Upper lobe of right lung (tissue), 1 donor: Measurements from ENCODE around the gene SALL2. TPM values are rescaled to one million over a fixed set of nuclear protein-coding genes. Genes with fewer than 3 reads are reported as not detected.

Source experiments
- ATAC-seq: fragments of 200-7000 bp; cut with Tn5 transposase; one replicate; pipeline ENCODE4 v1.9.1; 2020; ENCODE audit warnings: mild to moderate bottlenecking, moderate library complexity
- DNase-seq: peaks from one replicate; pipeline ENCODE4 v3.0.0-alpha.2; 2020
- H3K27ac ChIP-seq: fragments of 200-600 bp; one replicate; pipeline ENCODE4 v1.8.0; 2022
- H3K27me3 ChIP-seq: fragments of 200-600 bp; one replicate; pipeline ENCODE4 v1.8.0; 2022; ENCODE audit warnings: mild to moderate bottlenecking
- H3K36me3 ChIP-seq: fragments of 200-600 bp; one replicate; pipeline ENCODE4 v1.8.0; 2022
- H3K4me1 ChIP-seq: fragments of 200-600 bp; one replicate; pipeline ENCODE4 v1.8.0; 2022
- H3K4me3 ChIP-seq: fragments of 200-600 bp; one replicate; pipeline ENCODE4 v1.8.0; 2022; ENCODE audit warnings: mild to moderate bottlenecking
- H3K9me3 ChIP-seq: fragments of 200-600 bp; one replicate; pipeline ENCODE4 v1.8.0; 2022
- CTCF ChIP-seq: fragments of 200-600 bp; IDR thresholded peaks from one replicate; pipeline ENCODE4 v1.8.0; 2022; ENCODE audit warnings: antibody characterized with exemption
- intact Hi-C: fragments of 100-400 bp; cut with DNase I; formaldehyde crosslinking; loops from one replicate; pipeline ENCODE4 v1.11.0; 2022
- total RNA-seq: library from RNA; stranded (reverse); fragmentation: NEBNext Ultra II Directional; extraction: Animal tissue kit (Norgen Biotek cat#: 25700); gene quantifications from one replicate; pipeline ENCODE4 v1.2.1, GENCODE V29; 2021
- donor health status: DM: no; HTN: yes; CAD: no; lungs with severe emphysema.

SALL2 gene
- total RNA-seq, 1 donor from 2014 or later, result 8.1 TPM

GRCh38 chr14:21518725-21519124, 7.4 kb downstream of the SALL2 start:
- Histone ChIP-seq H3K4me3 (no peak overlapping the region), H3K27me3 (no peaks in the 10 kb centered on the region), H3K9me3 (no peaks in the 10 kb centered on the region), H3K27ac (no peak overlapping the region), H3K36me3 (no peaks in the 10 kb centered on the region), H3K4me1 (no peaks in the 10 kb centered on the region)
- ATAC-seq, result no peak
- intact Hi-C loops, result no loop called here
- no peak for DNase-seq
- TF ChIP-seq CTCF, result no peak

- intact Hi-C loops, result no loop called here
- no peaks in the 10 kb centered on the region for H3K36me3 ChIP-seq
- DNase-seq, result no peak
- H3K4me3 ChIP-seq, result no peak overlapping the region
- peaks cover 16% of the 10 kb centered on the region for H3K4me1 ChIP-seq
- no peak overlapping the region for H3K27ac ChIP-seq
- no peaks in the 10 kb centered on the region for H3K27me3 ChIP-seq
- H3K9me3 ChIP-seq, result no peaks in the 10 kb centered on the region
- TF ChIP-seq CTCF, result no peak
- ATAC-seq, result no peak
Measured at GRCh38 chr14:21514341-21514740, 11.8 kb downstream of the SALL2 start.

- no peaks in the 10 kb centered on the region for H3K27me3 ChIP-seq
- peaks cover 22% of the 10 kb centered on the region for H3K4me1 ChIP-seq
- H3K27ac ChIP-seq, result peak within 1 kb of the TSS; percentile 91
- peaks cover 10% of the 10 kb centered on the region for H3K36me3 ChIP-seq
- peak within 1 kb of the TSS; percentile 97 for H3K4me3 ChIP-seq
- intact Hi-C loops, result no loop called here
- DNase-seq (peak; percentile 97), ATAC-seq (peak; percentile 99)
- no peaks in the 10 kb centered on the region for H3K9me3 ChIP-seq
- TF ChIP-seq CTCF, result no peak
Measured at GRCh38 chr14:21510735-21511657, 15.2 kb downstream of the SALL2 start, which contains the start of gene METTL3. Gene METTL3, minus strand, starts transcription at chr14:21511340. Its CDS starts 117 bp downstream, at chr14:21511223.

- H3K9me3 ChIP-seq, result no peaks in the 10 kb centered on the region
- H3K4me1 ChIP-seq, result peaks cover 33% of the 10 kb centered on the region
- H3K27me3 ChIP-seq, result no peaks in the 10 kb centered on the region
- H3K4me3 ChIP-seq, result peak overlapping the region; percentile 97
- DNase-seq, result no peak
- intact Hi-C loops, result no loop called here
- TF ChIP-seq CTCF, result no peak
- no peak for ATAC-seq
- no peak overlapping the region for H3K27ac ChIP-seq
- H3K36me3 ChIP-seq, result peaks cover 10% of the 10 kb centered on the region
Measured at GRCh38 chr14:21509432-21510143, 16.6 kb downstream of the SALL2 start.

GRCh38 chr14:21506557-21506956, 19.6 kb downstream of the SALL2 start:
- intact Hi-C loops, result no loop called here
- H3K27ac ChIP-seq, result no peak overlapping the region
- no peaks in the 10 kb centered on the region for H3K9me3 ChIP-seq
- no peak for TF ChIP-seq CTCF
- no peak for DNase-seq
- no peak for ATAC-seq
- H3K4me3 ChIP-seq, result no peak overlapping the region
- H3K36me3 ChIP-seq, result peaks cover 34% of the 10 kb centered on the region
- H3K4me1 ChIP-seq, result peaks cover 31% of the 10 kb centered on the region
- no peaks in the 10 kb centered on the region for H3K27me3 ChIP-seq
